ENCODE results near the gene ARMC8.

Gene ARMC8

DNA sequence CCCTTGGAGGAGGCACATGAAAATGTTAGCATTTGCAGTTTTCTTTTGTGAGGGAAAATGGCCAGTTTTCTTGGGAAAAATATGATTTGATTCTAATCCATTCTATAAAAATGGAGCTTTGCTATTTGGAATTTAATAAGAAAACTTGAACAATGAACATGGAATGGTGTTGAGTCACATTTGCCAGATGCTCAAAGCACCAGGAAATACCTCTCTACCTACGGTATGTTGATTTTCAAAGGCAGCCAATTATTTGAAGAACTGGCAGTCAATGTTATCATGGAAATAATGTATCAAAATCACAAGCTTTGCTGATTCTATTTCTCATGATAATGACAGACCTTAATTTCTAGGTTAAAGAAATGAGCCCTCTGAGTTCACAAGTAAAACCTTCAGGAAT is 127.7 kb downstream of the ARMC8 start:
- DNase-seq, result no peak

GRCh38 chr3:138317687-138318086 is 130.6 kb downstream of the ARMC8 start:
- DNase-seq, result no peak

DNA sequence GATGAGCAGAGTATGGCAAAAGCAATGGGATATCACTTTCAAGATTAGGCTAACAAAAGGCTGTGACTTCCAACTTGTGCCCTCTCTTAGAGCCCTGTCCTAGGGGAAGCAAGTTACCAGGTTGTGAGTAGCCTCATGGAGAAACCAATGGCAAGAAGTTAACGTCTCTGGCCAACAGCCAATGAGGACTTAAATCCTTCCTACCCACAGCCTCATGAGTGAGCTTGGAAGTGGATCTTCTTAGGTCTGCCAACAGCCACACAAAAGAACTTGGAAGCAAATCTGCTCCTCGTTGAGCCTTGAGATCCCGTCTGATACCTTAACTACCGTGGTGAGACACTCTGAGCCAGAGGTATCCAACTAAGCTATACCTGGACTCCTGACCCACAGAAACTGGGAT is 136.9 kb downstream of the ARMC8 start:
- DNase-seq, result no peak

- DNase-seq, result no peak
Observed at GRCh38 chr3:138325990-138326389, 138.9 kb downstream of the ARMC8 start.

GRCh38 chr3:138326866-138327595 is 139.9 kb downstream of the ARMC8 start:
- DNase-seq, result no peak

DNA sequence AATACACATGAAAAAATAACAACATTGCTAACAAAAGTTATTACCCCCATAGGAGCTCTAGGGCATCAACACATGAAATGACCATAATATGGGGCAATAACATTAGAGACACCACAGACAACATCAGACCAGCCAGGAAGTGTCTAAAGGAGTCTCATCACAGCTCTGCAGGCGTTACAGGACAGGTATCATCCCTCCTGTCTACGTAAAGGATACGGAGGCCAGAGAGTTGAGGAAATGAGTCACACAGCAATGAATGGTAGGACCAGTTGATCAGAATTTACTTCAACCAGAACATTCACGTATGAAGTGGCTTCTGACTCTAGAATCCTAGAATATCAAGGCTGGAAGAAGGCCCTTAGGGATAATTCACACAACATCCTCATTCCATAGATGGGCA is 140.7 kb downstream of the ARMC8 start:
- no peak for DNase-seq

DNA sequence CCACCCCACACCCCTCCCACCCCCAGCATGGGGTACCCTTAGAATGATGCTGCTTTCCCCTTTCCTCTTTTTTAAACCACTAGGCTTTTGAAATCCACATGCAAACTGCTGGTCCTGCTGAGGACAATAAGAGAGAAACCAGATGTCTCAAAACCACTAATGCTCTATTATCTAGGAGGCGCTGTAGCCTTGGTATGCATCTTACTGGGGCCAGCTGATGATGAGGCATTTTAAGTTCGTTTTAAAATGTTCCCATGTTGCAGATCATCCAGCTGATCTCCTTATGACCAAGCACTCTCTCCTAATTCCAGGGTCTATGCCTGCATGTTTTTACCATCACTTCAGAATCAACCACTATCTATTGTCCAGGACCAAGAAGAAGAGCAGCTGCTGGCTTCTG is 141.2 kb downstream of the ARMC8 start:
- DNase-seq, result no peak

DNA sequence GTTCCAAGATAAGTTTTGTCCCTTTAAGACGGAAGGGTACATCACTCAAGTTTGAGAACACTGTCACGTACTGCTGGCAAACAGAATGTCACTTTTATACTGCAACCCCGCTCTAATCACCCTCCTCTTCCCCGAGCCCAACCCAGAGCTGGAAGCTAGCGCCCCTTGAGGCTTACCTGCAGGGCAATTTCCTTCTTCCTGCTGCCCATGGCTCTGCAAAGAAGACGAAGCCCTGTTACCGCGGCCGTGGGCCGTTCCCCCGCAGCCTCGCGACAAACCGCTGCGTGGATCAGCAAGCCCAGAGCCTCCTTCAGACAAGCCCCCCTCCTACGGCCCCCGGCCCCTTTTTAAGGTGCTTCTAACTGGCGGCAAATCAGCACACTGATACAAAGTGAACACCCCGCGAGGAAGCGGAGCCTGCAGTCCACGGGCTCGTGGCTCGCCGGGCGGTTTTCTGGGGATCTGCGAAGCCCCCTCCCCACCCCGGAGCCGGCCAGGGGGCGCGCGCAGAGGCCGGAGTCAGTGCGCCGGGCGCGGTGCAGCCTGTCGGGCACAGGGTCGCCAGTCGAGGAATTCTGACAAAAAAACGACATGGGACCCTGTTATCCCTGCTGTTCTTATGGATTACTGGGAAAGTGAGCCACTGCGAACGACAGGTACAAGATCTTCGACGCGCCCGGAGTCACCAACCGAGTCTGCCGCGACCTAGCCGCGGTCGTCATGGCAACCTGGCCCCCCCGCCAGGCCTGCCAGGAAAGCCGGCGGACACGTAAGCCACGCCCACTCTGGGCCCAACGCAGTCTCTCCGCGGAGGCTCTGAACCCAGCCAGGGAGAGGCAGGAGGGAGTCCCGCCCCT is 142.3 kb downstream of the ARMC8 start, which contains the start of gene NME9:
NME9 (minus strand) TSS at position 725 of the 857 bp plus-strand sequence; CDS start at position 209, 516 bp downstream.
- peak; percentile 16 for DNase-seq

GRCh38 chr3:138329984-138330293 is 142.8 kb downstream of the ARMC8 start:
- DNase-seq, result no peak

- DNase-seq, result no peak
Observed at GRCh38 chr3:138331143-138331894, 144.2 kb downstream of the ARMC8 start.

DNA sequence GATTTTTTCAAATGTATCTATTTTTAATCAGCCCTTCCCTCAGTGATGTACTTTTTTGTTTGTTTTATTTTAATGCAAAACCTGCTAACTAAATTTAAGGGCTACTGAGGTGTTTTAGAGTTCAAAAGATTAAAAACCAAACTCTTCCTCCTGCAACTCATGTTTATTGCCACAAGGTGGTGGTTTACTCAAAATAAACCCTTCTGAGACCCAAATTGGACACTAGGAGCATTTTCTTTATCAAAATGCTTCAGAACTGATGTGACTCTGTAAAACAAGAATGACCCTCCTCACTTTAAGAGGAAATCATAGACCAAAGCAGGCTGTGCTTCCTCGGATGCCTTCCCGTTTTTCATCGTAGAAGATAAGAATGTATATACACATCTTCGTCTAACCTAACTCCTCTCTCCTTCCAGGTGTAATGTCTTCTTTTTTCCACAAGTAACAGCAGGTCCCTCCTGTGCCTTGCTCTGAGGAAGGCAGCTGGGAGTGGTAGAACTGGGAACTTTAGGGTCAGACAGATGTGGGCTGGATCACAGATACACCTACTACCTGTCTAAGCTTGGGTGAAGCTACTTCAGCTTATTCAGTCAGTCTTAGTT is 145.5 kb downstream of the ARMC8 start:
- no peak for DNase-seq

DNA sequence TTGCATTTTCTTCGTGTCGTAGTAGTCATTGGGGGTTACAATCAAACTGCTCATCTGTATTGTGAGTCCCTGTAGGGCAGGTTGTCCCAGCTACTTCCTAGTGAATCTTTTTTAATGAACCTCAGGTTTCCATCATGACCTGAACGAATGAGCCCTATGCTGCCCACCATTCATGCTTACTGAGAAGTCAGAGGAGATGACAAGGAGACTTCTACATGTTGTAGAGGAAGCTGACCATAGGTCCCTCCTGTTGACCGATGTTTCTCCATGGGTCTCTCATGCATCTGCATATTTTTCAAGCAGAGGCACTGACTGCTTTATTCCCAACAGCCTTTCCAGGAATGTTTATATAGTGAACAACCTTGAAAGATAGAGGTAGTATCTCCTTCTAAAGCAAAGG is 147.5 kb downstream of the ARMC8 start:
- no peak for DNase-seq

DNA sequence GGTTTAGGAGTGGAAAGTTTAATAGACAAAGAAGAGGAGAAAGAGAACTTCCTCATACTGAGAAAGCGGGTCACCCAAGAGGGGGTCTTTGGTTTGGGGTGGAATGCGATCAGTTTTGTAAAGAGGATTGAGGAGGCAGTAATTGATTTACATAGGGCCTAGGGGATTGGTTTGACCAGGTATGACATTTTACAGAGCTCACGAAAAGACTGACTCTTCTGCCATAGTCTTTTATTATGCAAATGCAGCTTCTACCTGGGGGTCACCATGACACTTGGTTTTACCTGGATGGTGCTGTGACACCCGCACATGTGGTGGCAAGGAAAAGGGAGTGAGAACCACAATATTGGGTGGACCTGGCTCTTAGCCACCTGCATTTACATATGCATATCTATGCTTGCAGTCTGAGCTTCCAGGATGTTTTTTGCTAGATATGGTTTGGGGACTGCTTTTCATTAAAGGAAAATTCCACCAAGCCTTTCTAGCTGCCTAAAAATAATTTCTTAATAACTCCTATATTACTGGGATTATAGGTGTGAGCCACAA is 149.4 kb downstream of the ARMC8 start:
- no peak for DNase-seq

- DNase-seq, result no peak
Observed at GRCh38 chr3:138338244-138338643, 151.1 kb downstream of the ARMC8 start.

GRCh38 chr3:138338811-138339210 is 151.7 kb downstream of the ARMC8 start:
- DNase-seq, result no peak

GRCh38 chr3:138340511-138340910 is 153.4 kb downstream of the ARMC8 start:
- no peak for DNase-seq

DNA sequence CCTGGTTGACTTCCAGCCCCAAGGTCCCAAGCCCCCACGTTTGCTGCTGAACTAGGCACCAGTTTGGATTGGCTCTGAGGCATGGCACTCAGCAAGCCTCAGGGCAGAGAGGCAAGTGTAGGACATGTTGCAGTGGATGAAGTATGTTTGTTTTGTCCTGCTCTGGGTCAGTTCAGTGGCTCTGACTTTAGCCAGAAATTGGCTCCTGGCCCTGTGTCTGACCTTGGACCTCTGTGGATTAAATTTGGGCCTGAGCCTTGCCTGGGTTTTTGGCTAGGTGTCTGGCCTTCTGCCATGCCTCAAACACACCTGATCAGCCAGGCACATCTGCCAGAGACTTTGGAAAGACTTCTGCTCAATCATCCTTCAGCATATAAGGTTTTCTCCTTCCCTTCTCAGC is 157.7 kb downstream of the ARMC8 start:
- no peak for DNase-seq
